Neural cell (in vitro differentiated cells): ENCODE results near the gene SRCAP. TPM values are rescaled to one million over a fixed set of nuclear protein-coding genes. Genes with fewer than 3 reads are reported as not detected.

Source experiments
- H2AFZ ChIP-seq: fragments of 200-600, 300-800 bp; sonication (generic), shearing (Covaris generic); 2 replicates; pipeline ENCODE4 v1.6.0; 2014; ENCODE audit warnings: low read depth, mild to moderate bottlenecking, antibody characterized with exemption, low read length, moderate library complexity
- H3F3A ChIP-seq: fragments of 200-600 bp; shearing (Covaris generic); 2 replicates; pipeline ENCODE4 v1.6.1; 2016; ENCODE audit warnings: mild to moderate bottlenecking, moderate library complexity, mixed read lengths, antibody characterized with exemption, low read length; ENCODE audit not compliant: insufficient read depth, poor library complexity, severe bottlenecking
- H3K27ac ChIP-seq: fragments of 200-600, 300-800 bp; sonication (generic), shearing (Covaris generic); 2 replicates; pipeline ENCODE4 v1.5.1; 2014; ENCODE audit warnings: mild to moderate bottlenecking, low read length, moderate library complexity
- H3K27me3 ChIP-seq: fragments of 300-800, 200-600 bp; sonication (generic), shearing (Covaris generic); 2 replicates; pipeline ENCODE4 v1.6.0; 2014; ENCODE audit warnings: mild to moderate bottlenecking, low read depth, low read length, moderate library complexity; ENCODE audit not compliant: insufficient read depth
- H3K36me3 ChIP-seq: fragments of 300-800, 200-600 bp; sonication (generic), shearing (Covaris generic); 2 replicates; pipeline ENCODE4 v1.5.1; 2014; ENCODE audit warnings: mild to moderate bottlenecking, antibody characterized with exemption, low read length, moderate library complexity; ENCODE audit not compliant: insufficient read depth
- H3K4me2 ChIP-seq: fragments of 300-800, 200-600 bp; sonication (generic), shearing (Covaris generic); 2 replicates; pipeline ENCODE4 v1.6.0; 2014; ENCODE audit warnings: mild to moderate bottlenecking, low read length
- H3K4me3 ChIP-seq: fragments of 300-800, 200-600 bp; sonication (generic), shearing (Covaris generic); 2 replicates; pipeline ENCODE4 v1.5.1; 2014; ENCODE audit warnings: mild to moderate bottlenecking, low read length, moderate library complexity
- H3K79me2 ChIP-seq: fragments of 200-600 bp; shearing (Covaris generic); replicated peaks from 2 replicates; pipeline ENCODE4 v1.6.0; 2014; ENCODE audit warnings: mild to moderate bottlenecking, low read length, moderate library complexity; ENCODE audit not compliant: insufficient read depth
- H3K9ac ChIP-seq: fragments of 300-800, 200-600 bp; sonication (generic), shearing (Covaris generic); 2 replicates; pipeline ENCODE4 v1.6.1; 2016; ENCODE audit warnings: mild to moderate bottlenecking, low read length, mixed read lengths
- H3K9me2 ChIP-seq: fragments of 200-600 bp; shearing (Covaris generic); 2 replicates; pipeline ENCODE4 v1.6.1; 2016; ENCODE audit warnings: mild to moderate bottlenecking, low read length, mixed read lengths; ENCODE audit not compliant: insufficient read depth
- H3K9me3 ChIP-seq: fragments of 200-600, 300-800 bp; sonication (generic), shearing (Covaris generic); 2 replicates; pipeline ENCODE4 v1.6.1; 2016; ENCODE audit warnings: mild to moderate bottlenecking, mixed run types, low read length, moderate library complexity, mixed read lengths
- H4K20me1 ChIP-seq: fragments of 200-600 bp; shearing (Covaris generic); 2 replicates; pipeline ENCODE4 v1.6.1; 2016; ENCODE audit warnings: mild to moderate bottlenecking, mixed run types; ENCODE audit not compliant: insufficient read depth
- CTCF ChIP-seq: fragments of 450-650 bp; IDR thresholded peaks from 2 replicates; pipeline ENCODE4 v1.5.1; 2014; ENCODE audit warnings: antibody characterized with exemption, mild to moderate bottlenecking, moderate library complexity; ENCODE audit not compliant: poor library complexity, severe bottlenecking
- EP300 ChIP-seq: fragments of 450-650 bp; conservative IDR thresholded peaks from 2 replicates; pipeline ENCODE4 v1.6.1; 2014; ENCODE audit warnings: antibody characterized with exemption, mild to moderate bottlenecking, moderate library complexity; ENCODE audit not compliant: poor library complexity, severe bottlenecking
- EZH2 ChIP-seq: fragments of 200-600, 300-800 bp; shearing (Covaris generic), sonication (generic); IDR thresholded peaks from 2 replicates; pipeline ENCODE4 v1.6.1; 2014; ENCODE audit warnings: antibody characterized with exemption, low read length, borderline replicate concordance, mild to moderate bottlenecking; ENCODE audit not compliant: insufficient read depth, poor library complexity, severe bottlenecking
- MXI1 ChIP-seq: fragments of 450-650 bp; conservative IDR thresholded peaks from 2 replicates; pipeline ENCODE4 v1.6.1; 2014; ENCODE audit warnings: antibody characterized with exemption, mild to moderate bottlenecking; ENCODE audit not compliant: poor library complexity, severe bottlenecking
- POLR2AphosphoS5 ChIP-seq: IDR thresholded peaks from 2 replicates; pipeline ENCODE4 v1.6.1; 2012
- RAD21 ChIP-seq: fragments of 450-650 bp; conservative IDR thresholded peaks from 2 replicates; pipeline ENCODE4 v1.6.1; 2014; ENCODE audit warnings: antibody characterized with exemption, mild to moderate bottlenecking, moderate library complexity
- REST ChIP-seq: IDR thresholded peaks from 2 replicates; pipeline ENCODE4 v1.6.1; 2012; ENCODE audit warnings: borderline replicate concordance
- SMC3 ChIP-seq: fragments of 450-650 bp; conservative IDR thresholded peaks from 2 replicates; pipeline ENCODE4 v1.6.1; 2014; ENCODE audit warnings: antibody characterized with exemption, mild to moderate bottlenecking, moderate library complexity; ENCODE audit not compliant: poor library complexity
- TAF1 ChIP-seq: IDR thresholded peaks from 2 replicates; pipeline ENCODE4 v1.6.1; 2012; ENCODE audit warnings: low read depth
- polyA plus RNA-seq: library from polyadenylated mRNA; depleted of rRNA; stranded (reverse); fragments of >200 nt; gene quantifications from 2 replicates; pipeline ENCODE4 v1.2.3, GENCODE V29; 2014

Gene SRCAP
- polyA plus RNA-seq, 1 donor from 2014 or later, result 0.76 TPM

GRCh38 chr16:30663038-30663437 is 35.9 kb upstream of the SRCAP start:
- Histone ChIP-seq H4K20me1 (no peaks in the 10 kb centered on the region), H3K4me2 (no peak overlapping the region), H3K9me3 (no peaks in the 10 kb centered on the region), H3F3A (no peaks in the 10 kb centered on the region), H3K27me3 (no peaks in the 10 kb centered on the region), H3K36me3 (peaks cover 8% of the 10 kb centered on the region), H3K9ac (no peak overlapping the region), H3K9me2 (no peaks in the 10 kb centered on the region), H3K4me3 (no peak overlapping the region), H3K27ac (no peak overlapping the region), H2AFZ (no peak overlapping the region), H3K79me2 (peaks cover 39% of the 10 kb centered on the region)
- TF ChIP-seq EP300 (no peak), RAD21 (no peak), MXI1 (no peak), SMC3 (no peak), REST (no peak), TAF1 (no peak), CTCF (no peak), POLR2AphosphoS5 (no peak), EZH2 (no peak)

- Histone ChIP-seq H4K20me1 (no peaks in the 10 kb centered on the region), H3K79me2 (peaks cover 39% of the 10 kb centered on the region)
Measured at GRCh38 chr16:30663820-30664219, 35.2 kb upstream of the SRCAP start.

More at GRCh38 chr16:30663820-30664219, 35.2 kb upstream of the SRCAP start:
- Histone ChIP-seq H2AFZ (no peak overlapping the region), H3F3A (no peaks in the 10 kb centered on the region), H3K9me3 (no peaks in the 10 kb centered on the region), H3K9me2 (no peaks in the 10 kb centered on the region), H3K9ac (no peak overlapping the region), H3K4me3 (no peak overlapping the region), H3K27ac (no peak overlapping the region), H3K36me3 (peaks cover 8% of the 10 kb centered on the region), H3K4me2 (no peak overlapping the region), H3K27me3 (no peaks in the 10 kb centered on the region)
- no peak for TF ChIP-seq CTCF
- no peak for TF ChIP-seq EZH2
- no peak for TF ChIP-seq POLR2AphosphoS5
- TF ChIP-seq REST, result no peak
- no peak for TF ChIP-seq MXI1
- no peak for TF ChIP-seq SMC3
- TF ChIP-seq EP300, result no peak
- TF ChIP-seq TAF1, result no peak
- no peak for TF ChIP-seq RAD21
